ENCODE data around the gene SLC38A1.
"Not testable (repeated sequence)": the region's sequence is repeated elsewhere in the genome, so short reads cannot be mapped to it uniquely, and the experiment has no call there.

The SLC38A1 gene

DNA sequence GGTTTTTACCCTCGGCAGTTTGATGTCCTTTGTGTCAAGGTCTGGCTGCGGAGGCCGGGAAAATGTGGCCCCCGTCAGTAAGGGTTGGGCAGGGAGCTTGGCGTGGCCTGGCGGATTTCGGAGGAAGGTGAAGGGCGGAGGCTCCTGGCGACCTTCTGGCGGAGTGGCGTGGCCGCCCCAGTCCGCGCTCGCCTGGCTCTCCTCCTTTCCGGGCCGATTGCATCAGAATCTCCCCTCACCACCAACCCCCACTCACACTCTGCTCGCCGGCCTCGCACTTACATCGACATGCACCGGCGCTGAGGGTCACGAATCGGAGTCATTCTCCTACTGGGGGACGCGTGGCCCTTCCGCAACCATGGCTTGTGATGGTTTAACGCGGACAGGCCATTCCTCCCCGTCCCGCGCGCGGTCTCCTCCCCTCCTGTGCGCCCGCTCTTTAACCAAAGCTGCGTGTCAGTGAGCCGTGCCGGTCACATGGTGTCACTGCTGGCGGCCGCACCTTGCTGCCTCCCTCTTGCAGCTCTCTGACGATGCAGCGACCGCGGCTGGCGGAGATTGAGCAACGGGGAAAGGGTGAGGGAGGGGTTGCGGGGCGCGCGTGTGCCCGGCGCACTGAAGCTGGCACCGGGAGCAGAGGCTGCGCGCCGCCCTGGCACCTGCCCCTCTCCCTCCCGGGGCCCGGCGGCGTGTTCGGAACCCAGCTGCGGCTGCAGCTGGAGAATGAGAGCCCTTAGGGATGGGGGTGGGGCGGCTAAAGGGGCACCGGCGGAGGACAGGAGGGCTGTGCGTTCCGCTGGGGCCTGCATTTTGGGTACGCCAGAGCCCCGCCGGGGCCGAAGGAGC, at the start of gene SLC38A1:
SLC38A1 (minus strand) TSS at position 461 of the 846 bp plus-strand sequence. CDS start 29,243 bp downstream, outside the sequence.
- peak; percentile 73 to 74 for ATAC-seq

GRCh38 chr12:46318037-46318436, 49.2 kb upstream of the SLC38A1 start:
- no peak for ATAC-seq

- no peak for ATAC-seq
These were observed 35.2 kb upstream of the SLC38A1 start for GRCh38 chr12:46304070-46304469.

GRCh38 chr12:46303039-46303666, 34.3 kb upstream of the SLC38A1 start:
- peak; percentile 79 to 81 for ATAC-seq

DNA sequence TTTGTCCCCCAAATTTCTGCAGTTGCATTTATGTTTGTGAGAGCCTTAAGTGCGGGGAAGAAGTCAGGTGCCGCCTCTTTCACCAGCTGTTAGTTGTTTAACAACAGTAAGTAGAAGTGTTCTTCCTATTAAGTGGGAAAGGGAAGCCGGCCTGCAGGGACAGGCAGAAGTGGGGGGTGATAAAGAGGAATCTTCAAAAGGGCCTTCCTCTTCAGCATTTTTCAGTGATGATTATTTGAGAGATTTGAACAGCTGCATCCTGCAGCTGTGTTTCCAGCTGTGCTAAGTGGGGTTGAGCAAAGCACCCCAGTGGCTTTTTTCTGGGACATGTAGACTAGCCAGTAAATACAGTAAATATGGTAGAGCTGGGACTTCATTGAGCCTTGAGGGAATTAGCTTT, 32.1 kb upstream of the SLC38A1 start:
- ATAC-seq, result no peak

DNA sequence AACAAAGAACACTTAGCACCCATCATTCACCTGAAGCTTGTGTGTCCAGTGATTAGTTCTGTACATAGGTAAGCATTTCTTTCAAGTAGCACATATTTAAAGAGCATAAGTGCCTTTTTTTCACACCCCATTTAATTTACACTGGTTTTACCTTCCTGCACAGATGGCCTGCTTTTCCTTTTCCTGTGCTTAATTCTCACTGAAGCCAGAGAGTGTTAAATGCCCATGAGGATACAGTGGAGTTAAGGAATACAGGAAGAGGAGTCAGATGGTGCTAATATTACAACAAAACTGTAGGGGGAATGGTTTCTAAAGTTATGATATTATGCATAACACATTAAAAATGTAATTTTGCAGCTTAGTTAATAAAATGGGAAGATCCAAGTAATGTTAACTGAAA, 31.0 kb upstream of the SLC38A1 start:
- no peak for ATAC-seq

DNA sequence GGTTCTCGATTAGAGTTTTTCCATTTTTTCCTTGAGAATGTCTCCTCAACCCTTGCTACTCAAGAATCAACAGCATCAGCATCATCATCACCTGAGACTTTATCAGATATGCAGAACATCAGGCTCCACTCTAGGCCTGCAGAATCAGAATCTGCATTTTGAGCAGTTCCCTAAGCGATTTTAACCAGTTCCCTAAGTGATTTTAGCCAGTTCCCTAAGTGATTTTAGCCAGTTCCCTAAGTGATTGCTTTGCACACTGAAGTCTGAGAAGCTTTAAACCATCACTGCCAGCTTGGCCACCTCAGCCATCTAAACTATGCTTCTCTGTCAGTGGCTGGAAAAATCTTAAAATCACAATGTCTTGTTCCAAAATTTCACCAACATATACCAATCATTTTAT, 29.4 kb upstream of the SLC38A1 start:
- no peak for ATAC-seq

- ATAC-seq, result no peak
These were observed 28.0 kb upstream of the SLC38A1 start for GRCh38 chr12:46296822-46297221.

GRCh38 chr12:46292754-46293402, 24.0 kb upstream of the SLC38A1 start:
- no peak for ATAC-seq

DNA sequence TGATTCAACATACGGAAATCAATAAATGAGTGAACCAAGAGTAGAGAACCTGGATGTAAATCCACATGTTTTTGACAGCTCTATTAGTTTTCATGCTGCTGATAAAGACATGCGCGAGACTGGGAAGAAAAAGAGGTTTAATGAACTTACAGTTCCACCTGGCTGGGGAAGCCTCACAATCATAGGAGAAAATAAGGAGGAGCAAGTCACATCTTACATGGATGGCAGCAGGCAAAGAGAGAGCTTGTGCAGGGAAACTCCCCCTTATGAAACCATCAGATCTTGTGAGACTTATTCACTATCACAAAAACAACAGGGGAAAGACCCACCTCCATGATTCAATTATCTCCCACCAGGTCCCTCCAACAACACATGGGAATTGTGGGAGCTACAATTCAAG, 23.1 kb upstream of the SLC38A1 start:
- not testable (repeated sequence) for ATAC-seq

DNA sequence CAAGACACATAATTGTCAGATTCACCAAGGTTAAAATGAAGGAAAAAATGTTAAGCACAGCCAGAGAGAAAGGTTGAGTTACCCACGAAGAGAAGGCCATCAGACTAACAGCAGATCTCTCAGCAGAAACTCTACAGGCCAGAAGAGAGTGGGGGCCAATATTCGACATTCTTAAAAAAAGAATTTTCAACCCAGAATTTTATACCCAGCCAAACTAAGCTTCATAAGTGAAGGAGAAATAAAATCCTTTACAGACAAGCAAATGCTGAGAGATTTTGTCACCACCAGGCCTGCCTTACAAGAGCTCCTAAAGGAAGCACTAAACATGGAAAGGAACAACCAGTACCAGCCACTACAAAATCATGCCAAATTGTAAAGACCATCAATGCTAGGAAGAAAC, 16.3 kb upstream of the SLC38A1 start:
- ATAC-seq, result not testable (repeated sequence)

DNA sequence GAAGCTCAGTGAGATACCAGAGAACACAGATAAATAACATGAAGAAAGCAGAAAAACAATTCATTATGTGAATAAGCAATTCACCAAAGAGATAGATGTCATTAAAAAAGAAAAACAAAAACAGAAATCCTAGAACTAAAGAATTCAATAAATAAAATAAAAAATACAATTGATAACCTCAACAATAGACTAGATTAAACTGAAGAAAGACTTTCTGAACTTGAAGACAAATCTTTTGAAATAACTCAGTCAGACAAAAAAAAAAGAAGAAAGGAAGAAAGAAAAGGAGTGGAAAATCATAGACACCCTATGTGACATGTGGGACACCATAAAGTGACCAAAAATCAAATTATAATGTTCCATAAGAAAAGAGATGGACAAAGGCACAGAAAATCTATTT, 14.0 kb upstream of the SLC38A1 start:
- no peak for ATAC-seq

- ATAC-seq, result no peak
These were observed 7.9 kb upstream of the SLC38A1 start for GRCh38 chr12:46276756-46277155.

DNA sequence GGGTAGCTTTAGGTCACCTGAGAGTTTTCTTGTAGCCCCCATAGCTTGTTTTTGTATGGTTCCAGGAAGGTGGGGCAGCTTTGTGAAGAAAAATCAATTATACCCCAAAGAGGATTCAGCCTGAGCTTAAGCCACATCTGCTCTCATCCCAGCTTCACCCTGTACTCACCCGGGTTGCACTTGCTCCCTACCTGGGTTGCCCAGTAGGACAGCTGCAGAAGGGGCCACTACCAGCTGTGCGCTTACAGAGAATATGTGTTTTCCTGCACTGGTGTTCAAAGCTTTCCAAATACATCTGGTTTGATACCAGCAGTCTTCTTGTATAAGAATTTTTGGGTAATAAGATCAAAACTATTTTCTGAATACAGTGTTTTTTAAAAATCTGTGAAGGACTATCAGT, 3.0 kb upstream of the SLC38A1 start:
- no peak for ATAC-seq

- peak; percentile 49 to 55 for ATAC-seq
These were observed 792 bp upstream of the SLC38A1 start for GRCh38 chr12:46269429-46270241.

DNA sequence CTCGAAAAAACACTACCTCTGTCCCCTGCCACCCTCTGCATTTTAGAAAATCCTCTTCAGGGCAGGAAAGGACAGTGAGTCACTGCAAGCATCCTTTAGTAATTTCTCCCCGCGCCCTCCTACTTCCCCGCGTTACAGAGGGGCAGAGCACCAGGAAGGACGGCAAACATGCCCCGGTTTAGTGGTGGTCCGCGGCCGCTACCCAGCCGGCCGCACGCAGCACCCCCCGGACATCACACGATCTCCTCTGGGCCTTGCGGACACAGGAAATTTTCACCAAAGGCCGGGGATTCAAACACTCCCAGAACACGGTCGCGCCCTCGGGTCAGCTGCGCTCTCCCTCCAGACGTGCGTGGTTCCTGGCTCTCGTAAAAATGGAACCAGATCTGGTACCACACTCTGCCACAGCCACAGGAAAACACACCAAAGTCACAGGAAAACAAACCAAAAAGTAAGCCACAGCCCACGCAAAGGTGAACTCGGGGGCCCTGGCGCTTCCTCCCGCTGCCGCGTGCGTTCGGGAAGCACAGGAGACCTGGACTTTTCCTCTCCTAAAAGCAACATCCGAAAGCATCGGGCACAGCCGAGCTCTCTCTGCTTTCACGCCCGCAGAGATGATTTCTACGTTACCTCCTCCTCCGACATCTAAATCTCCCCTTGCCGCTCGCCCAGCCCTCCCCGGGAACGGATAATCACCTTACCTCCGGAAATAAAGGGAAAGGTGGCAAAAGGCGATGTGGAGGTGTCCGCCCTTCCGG, 839 bp downstream of the SLC38A1 start:
- no peak for ATAC-seq

DNA sequence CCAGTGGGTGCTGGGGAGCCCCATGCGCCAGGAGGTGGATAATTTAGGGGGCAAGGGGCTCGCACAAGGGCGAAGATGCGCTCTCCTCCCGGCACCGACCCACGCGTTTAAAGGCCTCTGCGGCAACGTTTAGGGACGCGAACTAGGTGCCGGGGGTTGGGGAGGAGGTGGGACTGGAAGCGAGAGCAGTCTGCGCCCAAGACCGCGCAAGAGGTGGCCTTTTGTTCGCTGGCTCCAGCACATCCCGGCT, 1.3 kb downstream of the SLC38A1 start:
- ATAC-seq, result no peak

DNA sequence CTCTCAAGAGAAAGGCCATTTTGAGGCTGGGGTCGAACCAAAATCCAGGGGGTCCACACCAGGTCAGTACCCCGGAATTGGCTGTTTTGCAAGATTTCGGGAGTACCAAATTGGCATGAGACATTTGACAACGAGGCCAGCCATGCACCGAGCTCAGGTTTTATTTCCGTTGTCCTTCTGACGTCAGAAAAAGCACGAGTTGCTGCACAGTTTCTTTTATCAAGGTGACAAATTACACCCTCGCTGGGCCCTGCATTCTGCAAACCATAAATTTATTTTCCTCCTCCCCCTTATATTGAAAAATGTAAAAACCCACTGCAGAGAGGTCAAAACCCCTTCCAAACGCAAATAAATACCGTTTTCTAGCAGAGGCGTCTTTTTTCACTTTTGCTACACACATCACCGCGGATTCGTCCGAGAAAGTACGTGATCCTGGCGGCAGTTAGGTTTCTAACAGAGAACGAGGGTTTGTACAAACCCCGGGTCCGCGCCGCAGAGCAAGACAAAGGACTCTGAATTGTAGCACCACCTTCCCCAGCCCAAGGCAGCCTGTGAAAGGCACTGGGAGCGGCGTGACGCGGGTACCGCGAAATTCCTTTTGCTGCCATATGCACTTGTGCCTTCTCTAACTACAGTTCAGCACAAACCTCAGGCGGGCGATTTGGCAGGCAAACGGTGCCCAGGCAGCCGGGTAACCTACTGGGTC, 1.8 kb downstream of the SLC38A1 start:
- no peak for ATAC-seq

DNA sequence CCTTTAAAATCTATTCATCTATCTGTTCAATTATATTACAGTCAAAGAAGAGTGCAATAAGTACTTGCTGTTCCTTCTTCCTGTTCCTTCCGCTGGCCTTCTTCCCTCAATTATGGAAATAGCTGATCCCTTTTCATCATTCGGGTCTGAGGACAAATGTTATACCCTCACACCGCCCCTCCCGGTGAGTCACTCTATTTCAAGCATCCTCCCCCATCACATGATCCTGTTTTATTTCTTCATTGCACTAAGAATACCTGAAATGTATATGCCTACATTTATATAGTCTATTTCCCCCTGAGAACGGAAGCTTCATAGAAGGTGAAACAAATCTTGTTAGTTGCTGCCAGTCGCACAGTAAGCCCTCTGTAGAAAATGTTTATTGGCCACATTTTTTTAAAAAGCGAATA, 2.5 kb downstream of the SLC38A1 start:
- ATAC-seq, result no peak

DNA sequence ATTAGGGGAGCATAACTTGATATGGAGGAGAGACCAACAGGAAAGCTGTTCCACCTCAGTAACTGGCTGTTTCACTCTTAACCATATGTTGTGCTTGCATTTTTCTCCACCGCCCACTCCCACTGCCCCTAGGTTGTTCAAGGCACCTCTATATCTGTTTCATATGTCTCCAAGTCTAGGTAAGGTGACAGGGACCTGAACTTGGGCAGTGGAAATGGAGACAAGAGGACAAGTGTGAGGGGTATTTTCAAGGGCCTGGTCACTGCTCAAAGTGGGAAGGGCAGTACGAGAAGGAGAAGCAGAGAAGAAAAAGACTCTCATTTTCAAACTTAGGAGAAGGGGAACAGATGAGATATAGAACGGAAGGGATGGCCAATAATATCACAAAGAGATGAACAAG, 3.1 kb downstream of the SLC38A1 start:
- ATAC-seq, result no peak

- ATAC-seq, result no peak
These were observed 3.7 kb downstream of the SLC38A1 start for GRCh38 chr12:46265102-46265501.

GRCh38 chr12:46264057-46264456, 4.8 kb downstream of the SLC38A1 start:
- peak in 1 of 2 donors; percentile 5 for ATAC-seq
